Activated T-cell treated with anti-CD3 and anti-CD28 coated beads, Interleukin-2, amount 50 U/mL, for 24 hours (primary cell): ENCODE data around the gene P4HA1.

Experiments
- DNase-seq: peaks from one replicate; pipeline ENCODE4 v3.0.0-alpha.2; 2020
- H3K27ac Mint-ChIP-seq: 2 replicates; pipeline ENCODE4 v1.8.0; 2020; ENCODE audit warnings: mild to moderate bottlenecking, mixed read lengths
- H3K27me3 Mint-ChIP-seq: 2 replicates; pipeline ENCODE4 v1.8.0; 2020; ENCODE audit warnings: mixed read lengths
- H3K36me3 Mint-ChIP-seq: 2 replicates; pipeline ENCODE4 v1.8.0; 2020; ENCODE audit warnings: low read depth, mixed read lengths
- H3K4me1 Mint-ChIP-seq: 2 replicates; pipeline ENCODE4 v1.8.0; 2020; ENCODE audit warnings: low read depth, mixed read lengths
- H3K4me3 Mint-ChIP-seq: 2 replicates; pipeline ENCODE4 v1.8.0; 2020; ENCODE audit warnings: mild to moderate bottlenecking, moderate library complexity, mixed read lengths
- H3K9me3 Mint-ChIP-seq: 2 replicates; pipeline ENCODE4 v1.8.0; 2020; ENCODE audit warnings: mixed read lengths

Gene P4HA1

GRCh38 chr10:73079779-73080541 is 16.7 kb downstream of the P4HA1 start:
- Mint-ChIP-seq H3K4me3 (no peak overlapping the region), H3K4me1 (peaks cover 26% of the 10 kb centered on the region), H3K9me3 (no peaks in the 10 kb centered on the region), H3K36me3 (peaks cover 30% of the 10 kb centered on the region), H3K27ac (no peak overlapping the region), H3K27me3 (no peaks in the 10 kb centered on the region)
- DNase-seq, result no peak

- peaks cover 20% of the 10 kb centered on the region for H3K4me1 Mint-ChIP-seq
- H3K27me3 Mint-ChIP-seq, result no peaks in the 10 kb centered on the region
- peak overlapping the region; percentile 83 for H3K27ac Mint-ChIP-seq
- peaks cover 47% of the 10 kb centered on the region for H3K36me3 Mint-ChIP-seq
- H3K4me3 Mint-ChIP-seq, result no peak overlapping the region
- H3K9me3 Mint-ChIP-seq, result no peaks in the 10 kb centered on the region
- DNase-seq, result no peak
These were observed 20.1 kb downstream of the P4HA1 start for GRCh38 chr10:73076360-73077183.

DNA sequence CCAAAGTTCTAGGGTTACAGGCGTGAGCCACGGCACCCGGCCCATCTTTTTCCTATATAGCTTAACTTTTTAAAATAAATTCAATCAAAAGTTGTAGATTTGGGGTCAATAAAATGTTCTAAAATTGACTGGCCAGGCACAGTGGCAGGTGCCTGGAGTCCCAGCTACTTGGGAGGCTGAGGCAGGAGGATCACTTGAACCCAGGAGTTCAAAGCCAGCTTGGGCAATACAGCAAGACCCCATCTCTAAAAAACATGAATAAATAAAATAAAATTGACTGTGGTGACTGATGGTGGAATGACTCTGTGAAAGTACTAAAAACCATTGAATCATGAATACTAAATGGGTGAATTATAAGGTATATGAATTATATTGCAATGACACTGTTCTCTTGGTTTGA is 20.8 kb downstream of the P4HA1 start:
- no peak overlapping the region for H3K4me3 Mint-ChIP-seq
- H3K36me3 Mint-ChIP-seq, result peaks cover 54% of the 10 kb centered on the region
- no peaks in the 10 kb centered on the region for H3K9me3 Mint-ChIP-seq
- no peak for DNase-seq
- no peaks in the 10 kb centered on the region for H3K27me3 Mint-ChIP-seq
- H3K27ac Mint-ChIP-seq, result no peak overlapping the region
- peaks cover 20% of the 10 kb centered on the region for H3K4me1 Mint-ChIP-seq

- H3K27me3 Mint-ChIP-seq, result no peaks in the 10 kb centered on the region
- peaks cover 15% of the 10 kb centered on the region for H3K4me1 Mint-ChIP-seq
- no peaks in the 10 kb centered on the region for H3K9me3 Mint-ChIP-seq
- H3K4me3 Mint-ChIP-seq, result no peak overlapping the region
- DNase-seq, result no peak
- no peak overlapping the region for H3K27ac Mint-ChIP-seq
- H3K36me3 Mint-ChIP-seq, result peaks cover 66% of the 10 kb centered on the region
These were observed 23.0 kb downstream of the P4HA1 start for GRCh38 chr10:73073627-73074026.

GRCh38 chr10:73065441-73065840 is 31.2 kb downstream of the P4HA1 start:
- Mint-ChIP-seq H3K36me3 (peaks cover 73% of the 10 kb centered on the region), H3K27me3 (no peaks in the 10 kb centered on the region), H3K4me1 (peaks cover 12% of the 10 kb centered on the region), H3K27ac (no peak overlapping the region), H3K4me3 (no peak overlapping the region), H3K9me3 (no peaks in the 10 kb centered on the region)
- DNase-seq, result no peak

DNA sequence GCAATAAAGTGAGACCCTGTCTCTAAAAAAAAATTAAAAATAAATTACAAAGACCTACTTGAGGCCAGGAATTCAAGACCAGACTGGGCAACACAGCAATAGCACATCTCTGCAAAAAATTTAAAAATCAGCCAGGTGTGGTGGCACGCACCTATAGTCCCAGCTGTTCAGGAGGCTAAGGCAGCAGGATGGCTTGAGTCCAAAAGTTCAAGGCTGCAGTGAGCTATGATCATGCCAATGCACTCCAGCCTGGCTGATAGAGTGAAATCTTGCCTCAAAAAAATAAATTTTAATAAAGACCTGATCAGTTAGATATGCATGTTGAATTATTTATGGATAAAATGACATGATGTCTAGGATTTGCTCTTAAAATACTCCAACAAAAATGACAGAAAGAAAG is 34.9 kb downstream of the P4HA1 start:
- Mint-ChIP-seq H3K27me3 (no peaks in the 10 kb centered on the region), H3K4me1 (peaks cover 19% of the 10 kb centered on the region), H3K36me3 (peaks cover 72% of the 10 kb centered on the region), H3K4me3 (no peak overlapping the region), H3K9me3 (no peaks in the 10 kb centered on the region), H3K27ac (no peak overlapping the region)
- no peak for DNase-seq

GRCh38 chr10:73060738-73061635 is 35.7 kb downstream of the P4HA1 start:
- Mint-ChIP-seq H3K27me3 (no peaks in the 10 kb centered on the region), H3K9me3 (no peaks in the 10 kb centered on the region), H3K36me3 (peaks cover 67% of the 10 kb centered on the region), H3K27ac (peak overlapping the region; percentile 84), H3K4me3 (no peak overlapping the region), H3K4me1 (peaks cover 19% of the 10 kb centered on the region)
- DNase-seq, result no peak

DNA sequence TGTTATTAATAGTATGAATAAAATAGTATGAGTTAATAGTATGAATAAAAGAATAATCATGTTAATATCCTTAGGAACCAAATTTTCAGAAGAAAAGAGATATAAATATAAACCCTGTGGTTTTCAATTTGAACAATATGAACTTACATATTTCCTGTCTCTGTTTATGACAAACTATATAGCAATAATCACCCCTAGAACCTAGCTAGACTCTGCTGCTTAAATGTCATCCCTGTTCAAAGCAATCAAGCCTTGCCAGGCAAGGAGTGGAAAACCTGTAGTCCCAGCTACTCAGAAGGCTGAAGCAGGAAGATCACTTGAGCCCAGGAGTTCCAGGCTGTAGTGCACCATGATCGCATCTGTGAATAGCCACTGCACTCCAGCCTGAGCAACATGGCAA is 36.5 kb downstream of the P4HA1 start:
- no peak for DNase-seq
- H3K27me3 Mint-ChIP-seq, result no peaks in the 10 kb centered on the region
- H3K27ac Mint-ChIP-seq, result peak overlapping the region; percentile 84

GRCh38 chr10:73058057-73058591 is 38.5 kb downstream of the P4HA1 start:
- H3K4me3 Mint-ChIP-seq, result no peak overlapping the region
- DNase-seq, result no peak
- peak overlapping the region; percentile 41 for H3K27ac Mint-ChIP-seq
- peaks cover 23% of the 10 kb centered on the region for H3K4me1 Mint-ChIP-seq
- H3K27me3 Mint-ChIP-seq, result no peaks in the 10 kb centered on the region
- no peaks in the 10 kb centered on the region for H3K9me3 Mint-ChIP-seq
- peaks cover 67% of the 10 kb centered on the region for H3K36me3 Mint-ChIP-seq

More for the DNA sequence above, 36.5 kb downstream of the P4HA1 start:
- no peaks in the 10 kb centered on the region for H3K9me3 Mint-ChIP-seq
- peaks cover 19% of the 10 kb centered on the region for H3K4me1 Mint-ChIP-seq
- H3K4me3 Mint-ChIP-seq, result no peak overlapping the region
- H3K36me3 Mint-ChIP-seq, result peaks cover 68% of the 10 kb centered on the region

DNA sequence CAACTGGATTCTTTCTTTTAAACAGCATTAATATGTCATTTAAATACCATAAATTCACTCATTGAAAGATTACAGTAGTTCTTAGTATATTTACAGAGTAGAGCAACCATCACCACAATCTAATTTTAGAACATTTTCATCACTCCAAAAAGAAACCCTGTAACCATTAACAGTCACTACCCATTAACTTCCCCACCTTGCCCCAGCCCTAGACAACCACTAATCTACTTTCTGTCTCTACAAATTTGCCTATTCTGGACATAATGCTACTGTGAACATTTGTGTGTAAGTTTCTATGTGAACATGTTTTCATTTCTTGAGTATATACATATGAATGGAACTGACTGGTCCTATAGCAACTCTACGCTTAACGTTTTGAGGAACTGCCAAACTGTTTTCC is 42.4 kb downstream of the P4HA1 start:
- Mint-ChIP-seq H3K27me3 (no peaks in the 10 kb centered on the region), H3K36me3 (peaks cover 77% of the 10 kb centered on the region), H3K9me3 (no peaks in the 10 kb centered on the region), H3K27ac (no peak overlapping the region), H3K4me1 (peaks cover 8% of the 10 kb centered on the region), H3K4me3 (no peak overlapping the region)
- no peak for DNase-seq

DNA sequence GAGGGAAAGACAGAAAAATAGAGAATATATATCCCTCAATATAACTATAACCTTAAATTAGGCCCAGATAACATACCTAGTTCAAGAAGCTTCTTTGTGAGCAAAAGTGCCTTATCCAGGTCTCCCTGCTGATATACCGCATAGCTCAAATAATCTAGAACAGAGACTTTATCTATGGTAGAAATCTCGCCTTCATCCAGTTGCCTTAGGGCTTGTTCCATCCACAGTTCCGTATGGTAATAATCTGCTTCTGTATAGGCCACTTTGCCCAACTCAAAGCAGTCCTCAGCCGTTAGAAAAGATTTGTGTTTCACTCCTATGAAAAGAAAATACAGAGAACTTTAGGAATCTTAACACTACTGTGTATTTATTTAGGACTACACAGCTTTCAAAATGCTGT is 43.4 kb downstream of the P4HA1 start:
- H3K36me3 Mint-ChIP-seq, result peaks cover 75% of the 10 kb centered on the region
- no peaks in the 10 kb centered on the region for H3K9me3 Mint-ChIP-seq
- peaks cover 8% of the 10 kb centered on the region for H3K4me1 Mint-ChIP-seq
- H3K27me3 Mint-ChIP-seq, result no peaks in the 10 kb centered on the region
- H3K27ac Mint-ChIP-seq, result no peak overlapping the region
- no peak overlapping the region for H3K4me3 Mint-ChIP-seq
- no peak for DNase-seq

DNA sequence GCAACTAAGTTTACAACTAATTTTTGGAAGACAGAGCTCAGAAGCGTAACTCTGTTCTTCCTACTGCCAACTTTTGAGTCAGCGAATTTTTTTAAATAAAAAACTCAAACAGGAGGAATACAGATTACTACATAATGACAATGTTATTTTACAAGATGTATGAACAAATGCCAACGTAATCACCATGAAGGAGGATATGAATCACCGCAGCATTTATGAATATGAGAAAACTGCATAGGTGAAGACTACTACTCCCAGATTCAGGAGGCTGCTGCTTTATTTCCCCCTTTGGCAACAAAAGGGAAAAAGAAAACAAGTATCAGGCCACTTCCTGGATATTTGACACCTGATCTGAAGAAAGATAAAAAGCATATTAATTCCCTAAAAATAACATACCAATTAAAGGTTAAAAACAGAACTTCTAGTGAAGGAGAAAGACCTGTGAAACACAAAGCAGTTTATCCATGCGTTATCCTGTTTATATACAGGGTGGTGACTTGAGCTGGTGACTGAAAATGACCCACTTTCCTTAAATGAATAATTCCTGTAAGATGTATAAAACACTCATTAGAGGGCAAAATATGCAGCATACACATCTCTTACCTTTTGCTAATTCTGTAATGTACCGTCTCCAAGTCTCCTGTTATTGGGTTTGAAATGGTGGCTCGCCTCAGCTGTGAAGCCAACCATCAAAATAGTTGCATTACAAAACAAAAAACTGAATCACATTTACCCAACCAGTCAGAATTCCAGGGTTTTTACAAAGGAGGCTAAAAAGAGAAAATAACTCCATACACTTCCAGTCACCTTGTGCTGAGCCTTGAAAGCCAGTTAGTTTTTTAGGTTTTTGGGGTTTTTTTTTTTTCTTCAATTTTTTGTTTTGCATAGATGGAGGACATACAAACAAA is 52.0 kb downstream of the P4HA1 start:
- Mint-ChIP-seq H3K4me3 (no peak overlapping the region), H3K4me1 (peaks cover 5% of the 10 kb centered on the region), H3K9me3 (no peaks in the 10 kb centered on the region), H3K27ac (peak overlapping the region; percentile 37), H3K36me3 (peaks cover 81% of the 10 kb centered on the region), H3K27me3 (no peaks in the 10 kb centered on the region)
- DNase-seq, result no peak

DNA sequence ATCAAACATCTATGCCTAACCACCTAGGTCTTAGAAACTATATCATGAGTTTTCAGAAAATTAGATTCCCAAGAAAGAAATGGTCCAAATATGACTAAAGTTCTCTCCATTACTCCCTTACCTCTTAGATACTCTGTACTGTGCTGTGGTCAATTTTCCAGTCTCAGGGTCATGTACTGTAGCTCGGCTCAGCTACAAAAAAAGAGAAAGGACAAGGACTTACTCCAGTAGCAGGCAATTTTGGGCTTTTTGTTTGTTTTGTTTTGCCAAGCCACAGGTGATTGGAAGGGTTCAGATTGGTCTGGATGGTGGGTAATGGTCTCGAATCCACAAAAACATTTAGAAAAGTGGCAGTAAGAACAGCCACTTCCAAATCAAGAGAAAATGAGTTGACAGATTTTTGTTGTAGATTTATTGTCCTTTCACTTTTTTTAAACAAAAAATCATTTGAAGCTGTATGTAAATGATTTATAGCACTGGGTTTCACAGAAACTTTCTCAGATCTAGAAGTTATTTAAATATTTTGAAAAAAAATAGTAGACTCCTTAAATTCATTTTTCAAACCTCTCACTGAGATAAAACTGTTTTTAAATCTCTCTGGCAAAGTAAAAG is 52.8 kb downstream of the P4HA1 start:
- peaks cover 5% of the 10 kb centered on the region for H3K4me1 Mint-ChIP-seq
- no peak overlapping the region for H3K4me3 Mint-ChIP-seq
- H3K27me3 Mint-ChIP-seq, result no peaks in the 10 kb centered on the region
- DNase-seq, result no peak
- no peaks in the 10 kb centered on the region for H3K9me3 Mint-ChIP-seq
- peaks cover 81% of the 10 kb centered on the region for H3K36me3 Mint-ChIP-seq
- no peak overlapping the region for H3K27ac Mint-ChIP-seq
